ENCODE measurements around the gene VWF.

DNA sequence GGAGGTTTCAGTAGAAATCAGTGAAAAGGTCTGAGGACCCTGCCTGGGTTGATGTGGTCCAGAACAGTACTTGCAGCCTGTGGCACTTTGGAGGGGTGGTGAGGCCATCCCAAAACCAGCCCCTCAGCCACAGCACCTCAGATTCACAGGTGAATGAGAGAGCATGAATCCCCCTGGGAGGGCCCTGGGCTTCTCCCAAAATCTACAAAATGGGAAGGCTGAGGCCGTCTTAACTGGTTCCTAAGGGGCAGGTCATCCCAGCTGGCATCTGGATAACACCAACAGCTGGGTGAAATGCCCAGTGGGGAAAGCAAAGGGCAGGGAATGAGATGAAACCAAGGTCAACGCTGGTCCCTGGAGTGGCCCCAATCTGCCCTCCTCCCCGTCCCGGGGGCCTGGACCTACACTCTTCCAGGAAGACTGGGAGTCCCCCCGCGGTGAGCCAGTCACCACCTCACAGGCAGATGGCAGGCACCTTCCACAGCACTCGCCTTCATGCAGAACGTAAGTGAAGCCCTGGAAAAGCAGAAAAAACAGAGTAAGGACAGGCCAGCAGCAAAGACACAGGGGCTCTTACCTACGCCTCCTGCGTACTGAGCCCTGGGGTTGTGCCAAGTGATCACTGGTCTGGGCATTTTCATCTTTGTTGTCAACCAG is 153.1 kb downstream of the VWF start:
- TF ChIP-seq, protein P1, sequence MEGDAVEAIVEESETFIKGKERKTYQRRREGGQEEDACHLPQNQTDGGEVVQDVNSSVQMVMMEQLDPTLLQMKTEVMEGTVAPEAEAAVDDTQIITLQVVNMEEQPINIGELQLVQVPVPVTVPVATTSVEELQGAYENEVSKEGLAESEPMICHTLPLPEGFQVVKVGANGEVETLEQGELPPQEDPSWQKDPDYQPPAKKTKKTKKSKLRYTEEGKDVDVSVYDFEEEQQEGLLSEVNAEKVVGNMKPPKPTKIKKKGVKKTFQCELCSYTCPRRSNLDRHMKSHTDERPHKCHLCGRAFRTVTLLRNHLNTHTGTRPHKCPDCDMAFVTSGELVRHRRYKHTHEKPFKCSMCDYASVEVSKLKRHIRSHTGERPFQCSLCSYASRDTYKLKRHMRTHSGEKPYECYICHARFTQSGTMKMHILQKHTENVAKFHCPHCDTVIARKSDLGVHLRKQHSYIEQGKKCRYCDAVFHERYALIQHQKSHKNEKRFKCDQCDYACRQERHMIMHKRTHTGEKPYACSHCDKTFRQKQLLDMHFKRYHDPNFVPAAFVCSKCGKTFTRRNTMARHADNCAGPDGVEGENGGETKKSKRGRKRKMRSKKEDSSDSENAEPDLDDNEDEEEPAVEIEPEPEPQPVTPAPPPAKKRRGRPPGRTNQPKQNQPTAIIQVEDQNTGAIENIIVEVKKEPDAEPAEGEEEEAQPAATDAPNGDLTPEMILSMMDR (IDR thresholded peaks at IDR 0.05): no peak
- no peak for TF ChIP-seq POLR2A (IDR thresholded peaks at IDR 0.05)
